ENCODE measurements around the gene STRBP. TPM values are rescaled to one million over a fixed set of nuclear protein-coding genes. Genes with fewer than 3 reads are reported as not detected.
A peak's percentile ranks its signal among the peaks of the same experiment; 100 is the strongest.
"Not testable (repeated sequence)": the region's sequence is repeated elsewhere in the genome, so short reads cannot be mapped to it uniquely, and the experiment has no call there.

STRBP gene
- polyA plus RNA-seq (ENCODE audit: insufficient read length in 10 of 10) = 10 to 100 TPM in 7 of 10 donors, 1 to 10 TPM in 3; 7.3 to 14.1 (median 11.3) TPM
- long read RNA-seq, donor 1 = 0 reads
- long read RNA-seq, donor 2 = 0 reads
- long read RNA-seq, donor 3 = 0 reads
- long read RNA-seq, donor 4 = 0 reads
- long read RNA-seq, donor 5, full-length matches to known transcripts = 1 of 1 reads
- long read RNA-seq, donor 5, partial matches to known transcripts = 0 of 1 reads
- long read RNA-seq, donor 5, other reads (novel, unspliced or antisense) = 0 of 1 reads
- long read RNA-seq, donor 6 = 0 reads
- long read RNA-seq, donor 7 = 0 reads
- long read RNA-seq, donor 8 = 0 reads
- long read RNA-seq, donor 9 = 0 reads

DNA sequence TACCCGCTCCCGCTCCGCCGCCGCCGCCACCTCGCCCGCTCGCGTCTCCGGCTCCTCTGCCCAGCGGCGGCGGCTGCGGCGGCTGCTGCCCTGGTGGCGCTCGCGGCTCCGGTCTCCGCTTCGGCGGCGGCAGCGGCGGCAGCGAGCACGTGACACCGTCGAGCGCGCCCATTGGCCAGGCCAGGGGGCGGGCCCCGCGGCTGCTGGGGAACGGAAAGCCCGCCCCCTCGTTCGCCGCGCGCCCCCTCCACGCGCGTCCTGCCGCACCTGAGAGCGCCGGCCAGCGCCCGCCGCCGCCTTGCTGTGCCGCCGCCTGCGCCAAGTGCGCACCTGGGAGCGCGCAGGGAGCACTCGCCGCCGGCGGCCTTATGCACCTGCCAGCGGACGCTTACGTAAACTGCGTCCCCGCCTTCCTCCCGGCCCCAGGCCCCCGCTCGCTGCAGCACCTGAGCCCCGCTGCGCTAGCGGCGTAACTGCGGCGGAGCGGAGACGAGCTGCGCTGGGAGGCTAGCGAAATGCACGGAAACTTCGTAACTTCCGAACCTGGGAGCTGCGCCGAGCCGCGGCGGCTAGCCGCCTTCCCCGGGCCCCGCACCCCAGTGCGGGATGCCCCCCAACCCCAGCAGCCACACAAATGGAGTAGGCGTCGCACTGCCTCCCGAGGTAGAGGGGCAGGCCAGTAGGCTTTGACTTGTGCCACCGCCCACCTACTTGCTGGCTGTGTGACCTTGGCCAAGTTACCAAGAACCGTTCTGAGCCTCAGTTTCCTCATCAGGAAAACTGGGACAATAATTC, at the start of gene STRBP:
Gene STRBP (minus strand): TSS at position 122 of the 795 bp plus-strand sequence. CDS start 84,452 bp downstream, outside the sequence.
- DNase-seq = peak; percentile 81 to 94 (median 89)

DNA sequence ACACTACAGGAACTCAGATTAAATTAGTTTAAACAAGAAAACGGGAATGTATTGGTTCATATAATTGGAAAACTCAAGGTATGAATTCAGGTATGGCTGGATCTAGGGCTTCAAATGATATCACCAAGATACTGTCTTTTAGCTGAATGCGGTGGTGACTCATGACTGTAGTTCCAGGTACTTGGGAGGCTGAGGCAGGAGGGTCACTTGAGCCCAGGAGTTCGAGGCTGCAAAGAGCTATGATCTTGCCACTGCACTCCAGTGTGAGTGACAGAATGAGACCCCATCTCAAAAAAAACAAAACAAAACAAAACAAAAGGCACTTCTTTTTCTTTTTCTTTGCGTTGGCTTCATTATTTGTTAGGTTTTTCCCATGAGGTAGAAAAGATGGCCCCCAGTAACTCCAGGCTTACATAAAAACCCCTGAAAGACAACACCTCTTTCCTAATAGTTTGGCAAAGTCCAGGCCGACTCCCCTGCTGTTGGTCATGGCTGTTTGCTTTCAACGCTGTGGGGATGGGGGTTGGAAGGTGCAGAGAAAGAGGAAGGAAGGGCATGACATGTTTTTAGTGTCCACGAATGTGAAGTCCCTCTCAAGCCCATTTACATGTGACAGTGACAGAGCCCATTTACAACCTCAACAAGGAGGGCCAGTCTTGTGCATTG, 47.8 kb upstream of the STRBP start:
- DNase-seq = no peak

DNA sequence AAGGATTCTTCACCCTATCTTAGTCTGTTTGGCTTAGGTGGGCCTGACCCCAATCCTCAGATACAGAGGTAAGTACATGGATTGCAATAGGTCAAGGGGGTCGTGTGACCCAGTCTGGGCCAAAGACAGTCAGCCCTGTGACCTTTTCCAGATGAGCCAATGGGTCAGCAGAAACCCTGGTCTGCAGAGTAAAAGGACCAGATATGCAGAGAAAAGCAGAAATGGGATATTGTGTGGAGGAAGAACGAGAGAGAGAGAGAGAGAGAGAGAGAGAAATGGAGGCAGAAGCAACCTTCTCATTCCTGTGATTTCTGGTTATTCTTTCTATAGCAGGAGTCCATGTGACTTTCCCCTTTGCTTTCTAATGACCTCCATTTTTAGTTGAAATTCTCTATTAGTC, 47.2 kb upstream of the STRBP start:
- DNase-seq = no peak

DNA sequence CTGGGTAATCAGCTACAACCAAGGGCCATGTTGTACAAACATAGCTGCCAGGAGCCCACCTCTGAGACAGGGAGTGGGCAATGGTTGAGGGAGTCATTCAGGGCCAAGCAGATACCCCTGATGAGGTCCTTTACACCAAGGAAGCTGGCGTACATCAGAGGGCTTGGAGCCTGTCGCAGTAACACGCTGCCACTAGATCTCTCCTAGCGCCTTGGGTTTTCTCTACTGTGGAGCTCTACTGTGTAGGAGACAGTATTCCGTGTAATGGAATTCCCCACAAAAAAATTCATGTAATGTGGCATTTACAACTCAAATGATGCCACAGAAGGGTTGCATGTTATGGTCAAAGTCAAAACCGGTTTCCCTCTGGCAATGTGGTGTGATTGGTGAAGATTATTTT, 46.2 kb upstream of the STRBP start:
- DNase-seq = no peak

DNA sequence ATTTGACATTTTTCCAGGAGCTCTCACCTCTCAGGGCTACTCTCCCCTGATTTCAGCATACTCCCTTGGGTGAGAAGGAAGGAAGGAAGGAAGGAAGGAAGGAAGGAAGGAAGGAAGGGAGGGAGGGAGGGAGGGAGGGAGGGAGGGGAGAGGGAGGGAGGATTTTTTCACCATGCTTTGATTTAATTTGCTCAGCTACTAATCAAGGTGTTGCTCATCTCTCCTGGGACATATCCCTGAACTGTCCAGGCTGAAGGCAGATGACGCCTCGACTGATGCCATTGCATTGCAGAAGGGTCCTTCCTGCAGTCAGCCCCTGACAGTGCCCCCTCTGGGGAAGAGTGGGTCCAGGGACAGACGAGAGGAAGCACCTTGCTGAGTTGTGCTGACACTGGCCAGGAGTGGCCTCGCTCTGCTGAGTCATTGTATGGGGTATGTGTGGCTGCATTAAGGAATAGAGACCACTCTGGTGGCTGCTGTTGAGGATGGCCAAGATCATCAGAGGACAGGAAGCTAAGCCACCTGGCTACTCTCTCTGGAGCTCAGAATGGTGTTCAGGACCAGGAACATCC, 44.0 kb upstream of the STRBP start:
- no peak for DNase-seq

DNA sequence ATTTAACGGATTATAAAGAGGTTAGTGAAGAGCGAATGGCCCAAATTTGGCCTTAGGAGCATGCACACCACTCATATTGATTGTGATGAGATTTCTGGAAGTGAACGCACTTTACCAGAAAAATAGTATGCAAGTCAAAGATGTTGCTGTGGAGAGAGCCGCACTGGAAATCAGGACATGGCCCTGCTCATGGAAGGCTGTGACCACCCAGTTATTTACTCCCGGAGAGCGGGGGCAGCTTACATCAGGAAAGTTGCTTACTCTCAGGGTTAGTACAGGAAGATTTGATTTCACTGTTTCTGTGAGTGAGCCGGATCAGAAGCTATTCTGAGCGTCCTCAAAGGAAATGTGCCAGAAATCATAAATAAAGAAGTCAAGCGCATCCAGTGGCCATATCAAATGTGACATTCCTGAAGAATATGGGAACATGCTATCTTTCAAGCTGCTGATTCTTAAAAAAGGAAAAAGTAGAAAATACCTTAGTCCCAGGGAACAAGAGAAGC, 42.9 kb upstream of the STRBP start:
- DNase-seq = no peak

DNA sequence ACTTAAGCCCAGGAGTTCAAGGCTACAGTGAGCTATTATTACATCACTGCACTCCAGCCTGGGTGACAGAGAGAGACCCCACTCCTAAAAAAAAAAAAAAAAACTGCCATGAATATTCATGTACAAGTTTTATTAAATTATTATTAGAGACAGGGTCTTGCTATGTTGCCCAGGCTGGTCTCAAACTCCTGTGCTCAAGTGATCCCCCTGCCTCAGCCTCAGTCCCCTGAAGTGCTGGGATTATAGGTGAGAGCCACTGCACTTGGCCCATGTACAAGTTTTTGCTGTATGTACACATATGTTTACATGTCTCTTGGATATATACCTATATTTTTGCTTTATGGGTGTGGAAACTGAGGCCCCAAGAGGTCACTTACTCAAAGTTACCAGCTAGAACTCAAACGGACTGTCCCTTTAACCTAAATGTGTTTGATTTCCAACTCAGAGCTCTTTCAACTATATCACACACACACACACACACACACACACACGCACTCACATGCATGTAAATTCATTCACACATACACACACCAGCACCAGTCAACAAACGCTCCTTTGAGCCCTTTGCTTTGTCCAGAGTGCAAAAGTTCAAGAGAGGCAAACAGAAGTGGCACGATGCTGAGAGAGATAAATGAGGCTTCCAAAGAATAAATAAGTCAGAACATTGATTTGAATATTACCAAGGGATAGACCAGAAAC, 42.3 kb upstream of the STRBP start:
- no peak for DNase-seq

DNA sequence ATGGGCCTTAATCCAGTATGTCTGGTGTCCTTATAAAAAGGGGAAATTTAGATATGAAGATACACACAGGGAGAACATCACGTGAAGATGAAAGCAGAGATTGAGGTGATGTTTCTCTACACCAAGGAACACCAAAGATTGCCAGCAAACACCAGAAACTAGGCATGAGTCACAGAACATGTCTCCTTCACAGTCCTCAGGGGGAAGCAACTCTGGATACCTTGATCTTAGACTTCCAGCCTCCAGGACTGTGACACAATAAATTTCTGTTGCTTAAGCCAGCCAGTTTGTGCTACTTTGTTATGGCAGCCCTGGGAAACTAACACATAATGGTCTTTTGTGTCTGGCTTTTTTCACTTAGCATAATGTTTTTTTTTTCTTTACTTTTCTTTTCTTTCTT, 41.2 kb upstream of the STRBP start:
- no peak for DNase-seq

DNA sequence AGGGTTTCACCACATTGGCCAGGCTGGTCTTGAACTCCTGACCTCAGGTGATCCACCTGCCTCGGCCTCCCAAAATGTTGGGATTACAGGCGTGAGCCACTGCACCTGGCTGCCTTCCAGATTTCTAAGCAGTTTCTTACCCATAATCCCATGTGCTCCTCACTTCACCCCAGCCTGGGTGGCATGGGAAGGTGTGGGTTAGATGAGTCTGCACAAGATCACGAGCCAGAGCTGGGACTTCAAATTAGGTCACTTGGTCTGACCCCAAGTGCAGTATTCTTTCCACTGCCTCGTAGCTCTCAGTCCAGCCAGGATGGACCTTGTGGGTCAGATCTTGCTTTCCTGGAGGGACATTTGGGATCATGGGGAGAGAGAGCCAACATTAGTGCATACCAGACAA, 37.5 kb upstream of the STRBP start:
- no peak for DNase-seq

DNA sequence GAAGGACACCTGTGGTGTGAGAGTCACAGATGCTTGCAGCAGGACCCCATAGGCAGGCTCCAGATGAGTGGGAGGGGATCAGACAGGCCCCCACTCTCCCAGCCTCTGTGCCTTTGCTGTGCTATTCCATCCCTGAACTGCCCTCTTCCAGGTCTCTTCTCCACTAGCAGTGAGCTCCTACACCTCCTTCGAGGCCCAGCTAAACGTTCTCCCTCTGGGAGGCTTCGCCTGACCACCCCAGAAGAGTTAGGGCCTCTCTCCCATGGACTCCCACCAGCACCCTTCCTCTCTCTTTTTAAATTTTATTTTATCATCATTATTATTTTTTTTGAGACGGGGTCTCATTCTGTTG, 35.9 kb upstream of the STRBP start:
- no peak for DNase-seq

DNA sequence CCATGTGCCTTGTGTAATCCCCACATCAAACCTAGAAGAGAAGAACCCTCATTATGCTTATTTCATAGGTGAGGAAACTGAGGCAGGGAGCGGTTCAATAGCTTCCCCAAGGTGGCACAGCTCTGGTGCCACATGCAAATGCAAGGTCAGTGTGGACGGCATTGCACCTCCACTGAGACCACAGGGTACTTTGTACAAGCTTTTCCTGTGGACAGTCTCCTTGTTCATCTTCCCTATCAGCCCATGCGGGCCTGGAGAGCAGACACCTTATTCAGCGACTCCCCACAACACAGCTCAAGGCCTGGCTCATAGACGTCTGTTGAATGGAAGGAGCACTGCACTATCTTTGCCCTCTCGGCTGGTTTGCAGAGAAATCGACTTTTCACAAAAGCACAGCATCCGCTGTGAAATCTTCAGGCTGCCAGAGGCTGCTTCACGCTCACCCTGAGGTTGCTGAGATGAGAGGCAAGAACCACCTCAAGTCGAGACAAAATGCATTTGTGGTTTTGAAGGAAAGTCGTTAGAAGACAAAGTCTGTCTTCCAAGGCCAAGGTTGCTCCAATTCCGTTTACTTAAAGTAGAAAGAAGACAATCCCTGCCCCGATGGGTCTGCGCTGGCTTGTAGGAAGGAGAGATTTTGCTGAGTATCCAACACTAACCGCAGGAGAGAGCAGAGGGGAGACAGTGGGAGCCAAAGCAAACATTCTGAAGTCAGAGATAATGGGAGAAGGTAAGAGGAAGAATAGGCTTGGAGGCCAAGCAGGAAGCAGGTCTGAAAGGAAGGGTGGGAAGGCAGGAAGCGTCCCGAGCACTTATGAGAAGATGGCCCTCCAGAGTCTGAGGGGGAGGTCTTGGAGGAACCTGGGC, 34.2 kb upstream of the STRBP start:
- DNase-seq = no peak

DNA sequence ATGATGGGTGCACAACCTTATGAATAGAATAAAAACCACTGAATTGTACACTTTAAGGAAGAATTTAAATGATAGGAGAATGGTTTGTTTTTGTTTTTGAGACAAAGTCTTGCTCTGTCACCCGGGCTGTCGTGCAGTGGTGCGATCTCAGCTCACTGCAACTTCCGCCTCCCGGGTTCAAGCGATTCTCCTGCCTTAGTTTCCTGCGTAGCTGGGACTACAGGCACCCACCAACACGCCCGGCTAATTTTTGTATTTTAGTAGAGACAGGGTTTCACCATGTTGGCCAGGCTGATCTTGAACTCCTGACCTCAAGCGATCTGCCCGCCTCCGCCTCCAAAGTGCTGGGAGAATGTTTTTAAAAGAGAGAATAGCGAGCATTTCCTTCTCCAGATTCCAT, 33.5 kb upstream of the STRBP start:
- DNase-seq = not testable (repeated sequence)

DNA sequence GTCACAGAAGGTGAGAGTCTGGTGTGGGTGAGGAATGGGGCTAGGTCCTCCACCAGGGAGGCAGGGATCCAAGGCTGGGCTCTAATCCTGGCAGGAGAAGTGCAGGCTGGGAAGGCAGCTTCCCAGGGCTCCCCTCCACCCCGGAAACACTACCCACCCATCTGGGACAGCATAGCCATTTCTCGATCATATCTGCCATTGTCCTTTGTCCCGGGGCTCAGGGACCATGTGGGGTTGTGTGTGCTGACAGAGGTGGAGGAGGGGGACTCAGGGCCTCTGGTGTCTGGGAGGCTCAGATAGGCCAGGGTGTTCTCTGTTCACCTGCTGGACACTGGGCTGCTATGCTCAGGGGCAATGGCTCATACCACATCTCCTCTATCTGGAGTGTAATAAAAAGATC, 32.2 kb upstream of the STRBP start:
- DNase-seq = no peak

DNA sequence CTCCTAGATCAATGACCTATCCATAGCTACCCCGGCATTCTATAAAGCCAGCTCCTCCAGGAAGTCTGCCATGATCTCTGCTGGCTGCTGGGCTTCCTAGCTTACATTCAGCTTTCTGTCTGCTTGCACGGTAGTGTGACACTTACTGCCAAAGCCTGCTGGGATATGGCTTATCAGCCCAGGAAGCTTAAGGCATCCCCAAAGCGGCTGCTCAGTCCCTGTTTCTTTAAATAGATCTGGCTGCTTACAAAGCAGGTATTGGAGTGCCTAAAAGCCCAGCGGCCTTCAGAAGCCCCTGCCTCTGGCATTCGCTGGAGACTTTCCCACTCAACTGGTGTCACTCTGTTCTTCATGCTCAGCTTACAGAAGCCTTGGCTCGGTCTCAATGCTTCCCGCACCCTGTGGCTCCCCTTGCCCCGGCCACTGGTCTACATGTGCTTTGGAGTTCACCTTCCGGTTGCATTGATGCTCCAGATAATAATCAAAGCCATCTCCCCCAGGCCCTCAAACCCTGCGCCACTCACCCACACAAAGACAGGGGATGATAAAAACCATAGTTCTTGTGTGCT, 31.3 kb upstream of the STRBP start:
- no peak for DNase-seq

DNA sequence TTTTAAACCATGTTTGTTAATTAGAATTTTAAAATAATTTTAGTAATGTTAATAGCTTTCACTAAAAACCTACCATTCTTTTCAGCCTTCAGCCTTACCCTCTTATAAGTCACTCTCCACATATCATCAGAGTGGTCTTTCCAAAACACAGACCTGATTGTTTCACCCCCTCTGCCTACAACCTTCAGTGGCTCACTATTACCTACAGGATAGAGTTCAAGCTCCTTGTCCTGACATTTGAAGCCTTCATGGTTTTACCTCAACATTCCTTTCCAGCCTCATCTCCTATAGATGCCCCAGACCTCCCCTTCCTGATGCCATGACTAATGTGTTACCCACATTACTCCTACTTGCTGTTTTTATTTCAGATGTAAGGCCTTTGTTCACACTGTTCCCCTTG, 27.8 kb upstream of the STRBP start:
- no peak for DNase-seq

DNA sequence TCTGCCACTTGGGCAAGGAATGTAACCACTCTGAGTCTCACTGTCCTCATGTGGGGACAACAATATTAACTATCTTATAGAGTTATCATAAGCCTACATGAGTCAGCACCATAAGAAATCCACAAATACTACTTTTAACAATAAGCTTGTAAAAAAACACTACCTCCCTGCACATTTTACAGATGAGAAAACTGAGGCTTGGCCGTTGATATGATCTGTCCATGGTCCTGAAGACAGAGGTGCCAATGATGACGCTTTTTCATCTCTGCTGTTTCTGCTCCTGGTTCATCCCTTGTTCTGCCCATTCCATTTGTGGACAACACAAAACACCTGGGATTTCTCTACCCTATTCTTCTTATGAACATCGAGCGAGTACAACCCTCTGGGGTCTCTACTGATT, 23.4 kb upstream of the STRBP start:
- no peak for DNase-seq

DNA sequence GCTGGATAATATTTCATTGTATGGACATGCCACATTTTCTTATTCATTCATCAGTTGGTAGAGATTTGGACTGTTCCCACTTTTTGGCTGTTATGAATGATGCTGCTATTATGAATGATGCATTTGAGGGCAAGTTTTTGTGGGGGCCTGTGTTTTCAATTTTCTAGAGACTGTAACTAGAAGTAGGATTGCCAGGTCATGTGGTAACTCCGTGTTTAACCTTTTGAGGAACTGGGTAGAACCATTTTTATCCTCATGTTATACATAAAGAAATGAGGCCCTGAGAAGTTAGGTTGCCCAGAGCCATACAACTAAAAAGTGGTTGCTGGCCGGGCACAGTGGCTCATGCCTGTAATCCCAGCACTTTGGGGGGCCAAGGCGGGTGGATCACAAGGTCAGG, 22.4 kb upstream of the STRBP start:
- no peak for DNase-seq

DNA sequence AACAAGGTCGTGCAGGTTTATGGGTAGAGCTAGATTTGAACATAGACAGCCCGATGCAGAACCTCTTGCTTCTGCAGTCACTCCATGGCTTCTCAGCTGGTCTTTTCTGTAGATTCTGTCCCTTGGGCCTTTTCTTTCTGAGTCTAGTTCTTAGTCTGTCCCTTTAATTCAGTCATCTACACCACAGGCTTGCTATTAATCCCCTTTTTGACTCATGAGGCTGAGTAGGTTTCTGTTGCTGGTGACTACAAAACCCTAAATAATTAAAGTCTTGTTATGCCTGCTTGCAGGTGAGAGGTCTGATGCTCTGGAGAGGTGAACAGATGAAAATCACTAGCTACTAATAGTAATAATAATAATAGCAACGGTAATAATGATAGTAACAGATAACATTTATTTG, 19.3 kb upstream of the STRBP start:
- no peak for DNase-seq

DNA sequence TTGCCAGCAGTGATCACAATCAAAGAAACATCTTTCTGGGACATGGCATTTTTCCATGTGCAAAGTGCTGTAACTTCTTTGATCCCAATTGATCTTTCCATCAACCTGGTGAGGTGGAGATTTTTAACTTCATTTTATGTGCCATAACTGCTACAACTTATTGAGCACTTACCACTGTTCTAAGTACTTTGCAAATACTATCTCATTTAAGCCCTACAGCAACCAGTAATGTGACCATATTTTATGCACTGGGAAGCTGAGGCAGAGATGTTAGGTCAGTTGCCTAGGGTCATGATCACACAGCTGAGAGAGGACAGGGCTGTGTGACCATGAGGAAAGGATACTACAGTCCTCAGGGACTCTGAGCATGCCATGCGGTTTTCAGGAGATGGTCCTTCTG, 17.9 kb upstream of the STRBP start:
- no peak for DNase-seq

DNA sequence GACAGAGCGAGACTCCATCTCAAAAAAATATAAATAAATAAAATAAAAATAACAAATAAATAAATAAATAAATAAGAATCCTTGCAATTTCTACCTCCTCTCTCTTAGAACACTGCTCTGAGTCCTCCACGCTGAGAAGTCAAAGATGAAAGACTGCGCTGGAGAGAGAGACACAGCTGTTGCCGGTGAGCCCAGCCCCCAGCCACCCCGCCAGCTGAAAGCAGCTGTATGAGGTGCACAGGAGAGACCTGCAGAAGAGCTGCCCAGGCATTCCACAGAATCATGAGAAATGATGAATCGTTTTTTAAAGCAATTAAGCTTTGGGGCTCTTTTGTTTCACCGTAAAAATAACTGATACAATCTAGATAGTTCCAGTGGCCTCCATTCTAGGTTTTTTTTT, 16.3 kb upstream of the STRBP start:
- DNase-seq = no peak
